ENCODE measurements around the gene BRF1.

The BRF1 gene

GRCh38 chr14:105223770-105224544, 76.8 kb downstream of the BRF1 start:
- no peak for DNase-seq

DNA sequence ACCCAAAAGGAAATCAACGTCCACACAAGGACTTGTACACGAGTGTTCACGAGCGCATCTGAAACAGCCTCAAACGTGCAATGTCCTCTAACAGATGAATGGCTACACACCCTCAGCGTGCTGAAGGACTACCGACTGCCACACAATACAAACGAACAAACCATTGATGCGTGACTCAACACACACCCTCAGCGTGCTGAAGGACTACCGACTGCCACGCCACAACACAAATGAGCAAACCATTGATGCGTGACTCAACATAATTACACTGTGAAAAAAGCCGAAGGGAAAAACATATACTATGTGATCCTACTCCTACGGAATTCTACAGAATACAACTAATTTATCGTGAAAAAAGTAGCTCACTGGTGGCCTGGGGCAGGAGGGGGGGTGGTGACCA, 77.5 kb downstream of the BRF1 start:
- DNase-seq, result no peak

GRCh38 chr14:105221598-105222178, 79.1 kb downstream of the BRF1 start:
- no peak for DNase-seq

DNA sequence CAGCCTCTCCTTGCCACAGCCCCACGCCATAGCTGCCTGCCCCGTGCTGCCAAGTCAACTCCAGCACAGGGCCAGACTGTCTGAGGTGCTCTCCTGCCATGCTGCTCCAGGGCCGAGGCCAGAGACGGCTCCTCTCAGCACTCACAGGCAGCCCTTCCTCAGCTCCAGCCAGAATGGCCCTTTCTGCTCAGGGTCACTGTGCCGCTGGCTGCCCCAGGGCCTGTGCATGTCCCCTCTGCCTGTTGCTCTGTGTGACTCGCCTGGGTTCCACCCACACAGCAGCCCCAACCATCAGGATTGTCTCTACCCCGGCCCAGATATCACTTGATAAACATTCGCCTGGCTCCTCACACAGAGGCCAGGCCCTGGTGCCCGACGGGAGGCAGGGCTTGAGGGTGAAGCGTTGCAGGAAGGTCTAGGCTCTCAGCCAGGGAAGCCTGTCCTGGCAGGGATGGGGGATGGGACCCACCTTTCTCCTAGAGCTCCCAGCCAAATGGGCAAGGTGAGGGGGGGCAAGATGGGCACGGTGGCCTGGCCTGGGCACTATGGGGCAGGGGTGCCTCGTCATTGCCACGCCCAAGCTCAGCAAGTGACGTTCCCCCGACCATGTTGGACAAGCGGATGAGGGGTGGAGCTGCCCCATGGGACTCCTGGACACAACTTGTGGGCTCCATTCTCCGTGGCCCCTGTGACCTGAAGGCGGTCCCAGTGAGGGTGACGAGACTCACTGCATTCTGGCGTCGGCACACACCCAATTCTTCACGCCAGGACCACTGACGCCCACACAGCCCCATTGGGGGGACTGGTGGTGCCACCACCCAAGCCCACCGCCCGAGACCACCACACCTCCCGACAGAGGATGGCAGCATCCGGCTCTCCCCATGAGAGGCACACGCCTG, 79.9 kb downstream of the BRF1 start:
- DNase-seq, result no peak

DNA sequence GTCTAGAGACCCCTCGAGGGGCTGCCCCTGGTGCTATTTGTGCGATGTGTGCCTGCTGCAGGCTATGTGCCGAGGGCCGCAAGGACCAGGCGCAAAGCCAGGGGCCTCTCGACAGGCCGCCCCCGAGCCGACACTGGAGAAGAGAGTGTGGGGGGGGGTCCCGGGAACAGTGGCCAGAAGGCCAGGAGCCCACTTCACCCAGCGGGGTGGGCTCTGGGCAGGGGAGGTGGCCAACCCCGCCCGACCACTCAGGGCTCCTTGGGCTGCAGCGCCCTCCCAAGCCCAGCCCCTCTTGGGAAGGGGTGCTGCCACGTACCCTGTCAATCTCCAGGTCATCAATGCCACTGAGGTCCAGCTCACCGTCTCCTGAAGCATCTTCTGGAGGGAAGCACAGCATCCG, 81.0 kb downstream of the BRF1 start:
- no peak for DNase-seq

GRCh38 chr14:105219043-105219612, 81.7 kb downstream of the BRF1 start:
- no peak for DNase-seq

GRCh38 chr14:105218611-105219010, 82.2 kb downstream of the BRF1 start:
- no peak for DNase-seq

- no peak for DNase-seq
Measured at GRCh38 chr14:105217774-105218173, 83.0 kb downstream of the BRF1 start.

DNA sequence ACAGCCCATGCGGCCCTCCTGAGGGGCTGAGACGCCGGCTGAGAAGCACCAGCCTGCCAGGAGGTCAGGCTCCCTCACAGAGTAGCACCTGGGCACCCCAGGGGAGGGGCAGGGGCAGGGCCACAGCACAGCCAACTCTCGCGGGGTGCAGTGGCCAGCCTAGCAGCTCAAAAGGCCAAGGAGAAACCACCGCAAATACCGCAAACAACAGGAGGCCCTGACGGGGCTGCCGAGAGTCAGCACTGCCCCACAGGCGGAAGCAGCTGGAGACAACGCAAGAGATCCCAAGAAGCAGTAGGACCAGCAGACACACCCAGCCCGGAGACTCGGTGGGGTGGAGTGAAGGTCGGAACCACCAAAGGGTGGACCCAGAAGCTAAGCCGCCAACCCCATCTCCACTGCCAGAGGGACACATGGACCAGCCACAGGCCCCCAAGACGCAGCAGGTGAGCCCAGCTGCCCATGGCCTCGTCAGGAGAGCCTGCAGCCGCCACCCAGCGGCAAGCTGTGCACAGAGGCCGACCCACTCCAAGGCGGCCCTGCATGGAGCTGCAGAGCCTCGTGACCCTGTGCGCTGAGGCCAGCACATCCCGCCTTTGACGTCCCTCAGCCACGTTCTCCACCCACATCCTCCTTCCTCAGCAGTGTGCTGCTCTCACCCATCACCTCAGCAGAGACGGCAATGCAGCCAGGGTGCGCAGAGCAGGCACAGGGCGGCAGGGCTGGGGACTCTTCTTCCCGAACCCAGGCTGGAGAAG, 84.1 kb downstream of the BRF1 start:
- DNase-seq, result no peak

- no peak for DNase-seq
Measured at GRCh38 chr14:105215602-105216001, 85.2 kb downstream of the BRF1 start.

- DNase-seq, result no peak
Measured at GRCh38 chr14:105214324-105214915, 86.4 kb downstream of the BRF1 start.

DNA sequence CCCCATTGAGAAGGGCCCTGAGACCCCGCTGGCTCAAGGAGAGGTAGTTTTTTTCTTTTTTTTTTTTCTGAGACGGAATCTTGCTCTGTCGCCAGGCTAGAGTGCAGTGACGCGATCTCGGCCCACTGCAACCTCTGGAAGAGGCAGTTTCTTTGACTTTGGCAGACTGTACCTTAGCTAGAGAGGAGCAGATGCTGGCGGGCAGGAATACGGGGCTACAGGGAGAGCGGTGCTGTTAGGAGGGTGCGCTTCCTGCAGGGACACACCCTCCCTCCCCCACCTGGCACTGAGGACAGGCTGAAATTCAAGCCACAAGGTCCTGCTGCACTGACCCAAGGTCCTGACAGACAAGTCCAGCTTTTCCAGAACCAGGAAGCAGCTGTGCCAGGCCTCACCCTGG, 87.4 kb downstream of the BRF1 start:
- DNase-seq, result no peak

DNA sequence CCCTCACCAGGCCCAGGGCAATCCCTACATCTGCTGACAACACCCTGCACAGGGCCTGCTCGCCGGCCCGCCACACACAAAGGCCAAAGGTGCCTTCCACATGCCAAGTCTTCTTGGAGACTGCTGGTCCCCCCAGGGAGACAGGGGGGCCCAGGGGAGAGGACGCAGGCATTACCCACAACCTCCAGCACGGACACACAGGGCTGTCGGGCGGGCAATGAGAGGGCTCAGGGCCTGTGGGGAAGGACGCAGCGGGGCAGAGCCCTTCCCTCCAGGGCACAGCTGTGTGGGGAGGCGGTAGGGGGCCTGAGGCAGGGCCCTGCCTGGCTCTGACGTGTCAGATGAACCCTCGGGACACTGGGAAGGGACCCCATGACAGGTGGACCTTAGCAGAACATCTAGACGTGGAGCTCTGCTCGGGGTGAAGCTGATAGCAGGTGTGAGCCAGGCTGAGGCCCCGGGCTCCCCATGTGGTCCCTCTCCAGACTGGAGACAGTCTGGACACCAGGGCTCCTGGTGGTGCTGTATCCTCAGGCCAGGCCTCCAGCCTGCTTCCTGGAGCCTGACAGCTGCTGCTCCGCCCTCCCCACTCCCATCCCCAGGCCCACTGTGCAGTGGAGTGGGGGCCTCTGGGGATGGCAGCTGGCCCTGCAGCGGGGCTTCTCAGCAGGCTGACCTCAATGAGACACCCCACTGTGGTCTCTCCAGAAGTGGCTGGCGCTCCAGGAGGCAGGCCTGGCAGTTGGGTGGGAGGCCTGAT, 88.1 kb downstream of the BRF1 start:
- DNase-seq, result no peak

- no peak for DNase-seq
Measured at GRCh38 chr14:105211758-105212089, 89.1 kb downstream of the BRF1 start.

DNA sequence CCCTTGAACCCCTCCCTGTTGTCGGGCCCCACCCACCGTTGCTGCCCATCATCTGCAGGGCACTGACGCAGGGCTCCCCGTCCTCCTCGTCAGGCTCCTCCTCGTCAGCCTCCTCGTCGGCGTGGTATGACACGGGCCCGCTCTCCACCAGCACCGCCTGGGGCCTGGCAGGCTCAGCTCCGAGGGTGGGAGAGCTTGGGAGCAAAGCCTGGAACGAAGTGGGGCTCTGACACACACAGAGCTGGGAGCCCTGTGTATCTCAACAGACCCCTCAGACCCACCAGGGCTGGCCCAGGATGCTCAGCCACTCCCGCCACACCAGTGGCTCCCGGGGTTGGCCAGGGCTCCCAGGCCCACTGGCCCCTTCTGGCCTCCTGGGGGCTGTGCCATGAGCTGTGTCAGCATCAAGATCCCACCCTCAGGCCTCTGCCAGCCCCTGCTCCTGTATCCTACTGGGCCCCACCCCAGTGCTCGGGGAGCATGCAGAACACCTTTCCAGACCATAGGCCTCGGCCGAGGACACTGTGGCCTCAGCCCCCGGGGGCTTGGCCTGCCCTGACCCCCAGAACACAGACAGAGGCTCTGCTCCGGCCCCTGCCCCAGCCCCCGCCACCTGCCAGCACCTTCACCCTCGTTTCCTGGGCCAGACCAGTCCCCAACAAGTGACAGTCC, 89.6 kb downstream of the BRF1 start:
- no peak for DNase-seq

DNA sequence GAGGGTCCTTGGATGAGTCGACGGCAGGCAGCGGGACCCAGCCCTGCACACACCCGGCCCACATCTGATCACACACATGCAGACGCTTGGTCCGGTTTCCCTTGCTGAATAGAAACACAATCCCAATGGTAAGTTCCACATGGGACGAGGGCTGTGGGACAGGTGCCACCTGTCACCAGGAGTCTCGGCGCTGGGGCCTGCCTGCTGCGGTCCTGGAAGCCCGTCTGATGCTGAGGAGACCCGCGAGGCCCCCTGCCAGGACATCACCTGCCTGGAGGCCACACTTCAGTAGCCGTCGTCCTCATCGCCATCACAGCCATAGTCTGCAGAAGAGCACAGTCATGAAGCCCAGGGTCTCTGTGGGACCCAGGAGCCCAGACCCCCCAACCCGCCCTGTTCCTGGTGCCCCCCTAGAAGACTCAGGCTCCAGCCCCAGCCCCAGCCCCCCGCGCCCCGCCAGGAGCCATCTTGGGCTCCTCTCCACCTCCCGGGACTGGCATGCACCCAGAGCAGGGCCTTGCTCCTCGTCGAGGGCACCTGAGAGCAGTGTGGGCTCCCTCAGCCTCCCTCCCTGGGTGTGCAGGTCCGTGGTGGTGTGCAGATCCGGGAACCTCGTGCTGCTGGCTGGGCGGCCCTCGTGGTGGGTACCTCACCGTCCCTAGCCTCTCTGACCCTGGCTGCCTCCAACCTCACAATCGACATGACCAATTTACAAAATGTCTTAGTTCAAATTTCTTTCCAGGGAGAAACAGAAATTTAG, 90.4 kb downstream of the BRF1 start:
- DNase-seq, result no peak

GRCh38 chr14:105209646-105210045, 91.2 kb downstream of the BRF1 start:
- no peak for DNase-seq

DNA sequence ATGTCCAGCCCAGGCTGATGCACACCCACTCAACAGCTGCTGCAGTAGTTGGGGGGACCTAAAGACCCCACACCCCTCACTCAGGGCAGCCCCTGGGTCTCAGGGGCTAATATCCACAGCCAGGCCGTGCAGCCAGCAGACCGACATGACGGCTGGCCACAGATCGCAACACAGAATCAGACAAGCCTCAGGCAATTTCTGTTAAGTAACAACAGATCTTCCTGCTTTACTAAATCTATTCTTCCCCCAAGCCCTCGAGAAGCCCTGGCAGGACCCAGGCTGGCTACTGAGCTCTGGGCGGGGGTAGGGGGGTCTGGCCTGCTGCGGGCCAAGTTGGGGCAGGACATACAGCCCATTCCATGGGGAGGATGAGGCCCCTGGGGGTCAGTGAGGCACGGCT, 91.7 kb downstream of the BRF1 start:
- DNase-seq, result no peak

GRCh38 chr14:105208738-105209075, 92.1 kb downstream of the BRF1 start:
- no peak for DNase-seq

GRCh38 chr14:105207996-105208737, 92.6 kb downstream of the BRF1 start:
- no peak for DNase-seq
